RWPE2 (cell line): Measurements from ENCODE around the gene VRK3.

Experiments used
- ATAC-seq: fragments of 200-7000 bp; cut with Tn5 transposase; 3 replicates; pipeline ENCODE4 v1.9.1; 2021; ENCODE audit warnings: low read depth
- DNase-seq: peaks from one replicate; pipeline ENCODE4 v3.0.0-alpha.2; 2020; ENCODE audit warnings: low spot score
- H3K27ac ChIP-seq: fragments of 450-650 bp; 2 replicates; pipeline ENCODE4 v1.5.1; 2017; ENCODE audit warnings: mild to moderate bottlenecking; ENCODE audit not compliant: poor library complexity, severe bottlenecking
- H3K27me3 ChIP-seq: fragments of 250-450 bp; sonication (Bioruptor Pico); 2 replicates; pipeline ENCODE4 v1.5.1; 2021; ENCODE audit warnings: mild to moderate bottlenecking, moderate library complexity; ENCODE audit not compliant: insufficient read depth, poor library complexity, severe bottlenecking
- H3K36me3 ChIP-seq: fragments of 250-450 bp; sonication (Bioruptor Pico); 2 replicates; pipeline ENCODE4 v1.5.1; 2020; ENCODE audit warnings: low read depth, mild to moderate bottlenecking, moderate library complexity
- H3K4me1 ChIP-seq: fragments of 250-450 bp; sonication (Bioruptor Pico); 2 replicates; pipeline ENCODE4 v1.5.1; 2021; ENCODE audit warnings: mild to moderate bottlenecking, moderate library complexity; ENCODE audit not compliant: insufficient read depth, poor library complexity, severe bottlenecking
- H3K4me3 ChIP-seq: fragments of 250-450 bp; sonication (Bioruptor Pico); 2 replicates; pipeline ENCODE4 v1.5.1; 2021; ENCODE audit warnings: mild to moderate bottlenecking, moderate library complexity; ENCODE audit not compliant: severe bottlenecking
- H3K9me3 ChIP-seq: fragments of 250-450 bp; sonication (Bioruptor Pico); 2 replicates; pipeline ENCODE4 v1.5.1; 2021; ENCODE audit warnings: mild to moderate bottlenecking, moderate library complexity; ENCODE audit not compliant: severe bottlenecking
- TF ChIP-seq, protein P1 (sequence below): fragments of 450-650 bp; IDR thresholded peaks from one replicate; pipeline ENCODE4 v1.5.1; 2017; ENCODE audit warnings: mild to moderate bottlenecking, moderate library complexity; ENCODE audit not compliant: poor library complexity, severe bottlenecking

Gene VRK3

DNA sequence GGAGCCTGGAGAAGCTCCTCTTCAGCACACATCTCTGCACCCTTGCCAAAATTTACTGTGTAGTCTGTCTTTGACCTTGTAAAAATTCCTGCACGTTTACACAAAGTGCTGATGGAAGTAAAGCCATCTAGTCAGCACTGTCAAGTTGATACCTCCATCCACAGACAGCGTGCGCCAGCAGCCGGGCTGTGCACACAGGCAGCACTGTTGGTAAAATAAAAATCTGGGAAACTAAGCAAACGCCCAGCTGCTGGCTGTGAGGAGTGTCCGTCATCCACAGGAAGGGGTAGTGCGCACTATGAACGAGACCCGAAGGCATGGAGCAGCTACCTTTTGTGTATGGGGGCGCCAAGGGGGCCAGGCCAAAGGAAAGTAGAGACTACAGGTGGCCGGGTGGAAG, 46.8 kb downstream of the VRK3 start:
- ATAC-seq = no peak
- Histone ChIP-seq H3K27me3 (no peaks in the 10 kb centered on the region), H3K36me3 (no peaks in the 10 kb centered on the region)

DNA sequence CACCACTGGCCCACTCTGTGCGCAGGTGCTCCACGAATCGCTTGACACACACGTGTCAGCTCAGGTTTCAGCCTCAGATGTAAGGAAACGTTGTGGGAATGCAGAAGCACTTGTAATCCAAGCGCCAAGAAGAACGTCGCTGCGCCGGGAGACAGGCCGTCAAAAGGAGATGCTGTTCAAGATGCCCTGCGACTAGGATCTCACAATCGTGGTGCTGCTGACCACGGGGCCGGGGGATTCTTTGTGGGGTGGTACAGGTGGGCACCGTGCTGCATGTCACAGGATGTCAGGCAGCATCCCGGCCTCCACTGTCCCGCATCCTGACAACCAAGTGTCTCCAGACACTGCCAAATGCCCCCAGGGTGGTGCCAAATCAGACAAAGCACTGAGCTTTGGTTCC, 47.3 kb downstream of the VRK3 start:
- DNase-seq = no peak
- Histone ChIP-seq H3K9me3 (no peaks in the 10 kb centered on the region), H3K27me3 (no peaks in the 10 kb centered on the region), H3K4me3 (no peak overlapping the region), H3K4me1 (no peaks in the 10 kb centered on the region), H3K27ac (no peak overlapping the region), H3K36me3 (no peaks in the 10 kb centered on the region)
- no peak for ATAC-seq
- TF ChIP-seq, protein P1, sequence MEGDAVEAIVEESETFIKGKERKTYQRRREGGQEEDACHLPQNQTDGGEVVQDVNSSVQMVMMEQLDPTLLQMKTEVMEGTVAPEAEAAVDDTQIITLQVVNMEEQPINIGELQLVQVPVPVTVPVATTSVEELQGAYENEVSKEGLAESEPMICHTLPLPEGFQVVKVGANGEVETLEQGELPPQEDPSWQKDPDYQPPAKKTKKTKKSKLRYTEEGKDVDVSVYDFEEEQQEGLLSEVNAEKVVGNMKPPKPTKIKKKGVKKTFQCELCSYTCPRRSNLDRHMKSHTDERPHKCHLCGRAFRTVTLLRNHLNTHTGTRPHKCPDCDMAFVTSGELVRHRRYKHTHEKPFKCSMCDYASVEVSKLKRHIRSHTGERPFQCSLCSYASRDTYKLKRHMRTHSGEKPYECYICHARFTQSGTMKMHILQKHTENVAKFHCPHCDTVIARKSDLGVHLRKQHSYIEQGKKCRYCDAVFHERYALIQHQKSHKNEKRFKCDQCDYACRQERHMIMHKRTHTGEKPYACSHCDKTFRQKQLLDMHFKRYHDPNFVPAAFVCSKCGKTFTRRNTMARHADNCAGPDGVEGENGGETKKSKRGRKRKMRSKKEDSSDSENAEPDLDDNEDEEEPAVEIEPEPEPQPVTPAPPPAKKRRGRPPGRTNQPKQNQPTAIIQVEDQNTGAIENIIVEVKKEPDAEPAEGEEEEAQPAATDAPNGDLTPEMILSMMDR = no peak

More for the DNA sequence above, 46.8 kb downstream of the VRK3 start:
- Histone ChIP-seq H3K4me1 (no peaks in the 10 kb centered on the region), H3K4me3 (no peak overlapping the region), H3K9me3 (no peaks in the 10 kb centered on the region), H3K27ac (no peak overlapping the region)
- TF ChIP-seq, protein P1 = no peak
- no peak for DNase-seq

DNA sequence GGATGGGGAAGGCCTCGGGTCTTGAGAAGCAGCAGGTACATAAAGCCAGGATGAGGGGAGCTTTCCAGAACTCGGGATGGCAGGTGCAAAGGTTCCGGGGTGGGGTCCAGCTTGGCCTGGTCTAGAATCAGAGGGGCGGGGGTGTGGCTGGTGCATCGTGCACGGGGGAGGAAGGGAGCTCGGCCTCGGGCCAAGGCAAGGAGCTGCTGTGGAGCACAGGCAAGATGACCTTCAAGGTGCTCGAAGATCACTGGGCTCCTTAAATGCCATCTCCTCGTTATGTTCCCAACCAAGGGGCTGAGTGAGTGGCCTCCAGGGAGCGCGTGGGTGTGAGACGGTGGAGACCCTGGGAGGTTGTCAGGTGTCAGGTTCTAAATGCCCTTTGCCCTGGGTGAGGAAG, 48.1 kb downstream of the VRK3 start:
- ATAC-seq (no peak), DNase-seq (no peak)
- no peaks in the 10 kb centered on the region for H3K4me1 ChIP-seq
- no peak overlapping the region for H3K27ac ChIP-seq
- no peaks in the 10 kb centered on the region for H3K9me3 ChIP-seq
- no peak overlapping the region for H3K4me3 ChIP-seq
- no peaks in the 10 kb centered on the region for H3K27me3 ChIP-seq
- no peaks in the 10 kb centered on the region for H3K36me3 ChIP-seq
- TF ChIP-seq, protein P1 = no peak

DNA sequence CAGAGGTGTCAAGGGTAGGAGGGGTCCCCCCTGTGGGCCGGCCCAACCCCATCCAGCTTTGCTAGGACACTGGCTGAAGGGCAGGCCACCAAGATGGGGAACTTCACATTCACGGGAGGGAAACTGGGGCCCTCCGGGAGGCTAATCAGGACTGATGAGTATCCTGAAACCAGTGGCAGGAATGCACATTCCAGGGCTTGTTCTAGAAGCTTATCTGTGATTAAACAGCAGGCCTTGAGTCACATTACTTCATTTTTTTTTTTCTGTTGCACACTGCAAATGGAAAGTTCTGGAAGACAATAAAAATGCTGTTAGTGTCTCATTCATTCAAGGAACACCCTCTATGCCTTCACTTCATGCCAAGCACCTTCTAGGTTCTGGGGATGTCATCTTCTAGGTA, 48.7 kb downstream of the VRK3 start:
- DNase-seq = no peak
- TF ChIP-seq, protein P1 = no peak
- no peaks in the 10 kb centered on the region for H3K9me3 ChIP-seq
- no peaks in the 10 kb centered on the region for H3K4me1 ChIP-seq
- H3K27ac ChIP-seq = no peak overlapping the region
- H3K4me3 ChIP-seq = no peak overlapping the region
- H3K36me3 ChIP-seq = no peaks in the 10 kb centered on the region
- no peak for ATAC-seq
- no peaks in the 10 kb centered on the region for H3K27me3 ChIP-seq

DNA sequence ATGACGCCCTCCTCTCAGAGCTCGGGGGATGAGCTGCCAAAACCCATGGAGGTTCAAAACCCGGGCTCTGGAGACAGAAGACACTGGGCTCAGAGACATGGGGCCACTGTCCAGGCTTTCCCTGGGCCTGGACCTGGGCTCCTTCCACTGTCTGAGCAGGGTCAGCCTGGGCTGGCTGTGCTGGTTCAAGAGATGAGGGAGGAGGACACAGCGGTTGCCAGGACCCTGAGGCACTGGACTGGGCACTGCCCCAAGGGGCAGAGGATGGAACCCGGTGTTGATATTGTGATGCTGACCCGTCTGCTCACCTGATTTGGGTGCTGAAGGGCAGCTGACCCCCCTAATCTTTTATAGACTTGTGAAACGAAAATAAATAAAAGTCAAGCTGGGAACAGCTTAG, 50.1 kb downstream of the VRK3 start:
- Histone ChIP-seq H3K36me3 (no peaks in the 10 kb centered on the region), H3K4me3 (no peak overlapping the region), H3K4me1 (no peaks in the 10 kb centered on the region), H3K27ac (no peak overlapping the region), H3K9me3 (no peaks in the 10 kb centered on the region), H3K27me3 (no peaks in the 10 kb centered on the region)
- no peak for ATAC-seq
- DNase-seq = no peak
- TF ChIP-seq, protein P1 = no peak
